Hepatocyte (in vitro differentiated cells): ENCODE measurements around the gene FAN1. TPM values are rescaled to one million over a fixed set of nuclear protein-coding genes. Genes with fewer than 3 reads are reported as not detected.

Experiments
- DNase-seq: peaks from one replicate; pipeline ENCODE4 v3.0.0-alpha.2; 2016; ENCODE audit warnings: low spot score
- H2AFZ ChIP-seq: fragments of 200-600 bp; sonication (generic); 2 replicates; pipeline ENCODE4 v1.6.0; 2016; ENCODE audit warnings: antibody characterized with exemption, mild to moderate bottlenecking
- H3K27ac ChIP-seq: fragments of 200-600 bp; sonication (generic); 2 replicates; pipeline ENCODE4 v1.5.1; 2016; ENCODE audit warnings: mild to moderate bottlenecking
- H3K27me3 ChIP-seq: fragments of 200-600 bp; sonication (generic); 2 replicates; pipeline ENCODE4 v1.6.1; 2016
- H3K36me3 ChIP-seq: fragments of 200-600 bp; sonication (generic); replicated peaks from 2 replicates; pipeline ENCODE4 v1.5.1; 2016; ENCODE audit warnings: low read depth; ENCODE audit not compliant: insufficient read depth
- H3K4me1 ChIP-seq: fragments of 200-600 bp; sonication (generic); 2 replicates; pipeline ENCODE4 v1.5.1; 2016; ENCODE audit warnings: mild to moderate bottlenecking, moderate library complexity; ENCODE audit not compliant: insufficient read depth
- H3K4me2 ChIP-seq: fragments of 200-600 bp; sonication (generic); 2 replicates; pipeline ENCODE4 v1.6.0; 2016
- H3K4me3 ChIP-seq: fragments of 200-600 bp; sonication (generic); 2 replicates; pipeline ENCODE4 v1.5.1; 2016; ENCODE audit warnings: mild to moderate bottlenecking
- H3K79me2 ChIP-seq: fragments of 200-600 bp; sonication (generic); 2 replicates; pipeline ENCODE4 v1.6.0; 2017; ENCODE audit warnings: mild to moderate bottlenecking
- H3K9me2 ChIP-seq: fragments of 200-600 bp; sonication (generic); replicated peaks from 2 replicates; pipeline ENCODE4 v1.6.0; 2017; ENCODE audit warnings: mild to moderate bottlenecking; ENCODE audit not compliant: insufficient read depth
- H3K9me3 ChIP-seq: fragments of 200-600 bp; sonication (generic); 2 replicates; pipeline ENCODE4 v1.5.1; 2016; ENCODE audit warnings: low read depth, mild to moderate bottlenecking
- H4K20me1 ChIP-seq: fragments of 200-600 bp; sonication (generic); 2 replicates; pipeline ENCODE4 v1.6.0; 2016; ENCODE audit warnings: mild to moderate bottlenecking; ENCODE audit not compliant: insufficient read depth, poor library complexity, severe bottlenecking
- CTCF ChIP-seq: fragments of 200-600 bp; sonication (generic); IDR thresholded peaks from 2 replicates; pipeline ENCODE4 v1.5.1; 2016; ENCODE audit warnings: antibody characterized with exemption, mild to moderate bottlenecking; ENCODE audit not compliant: poor library complexity
- EZH2 ChIP-seq: fragments of 200-600 bp; sonication (generic); IDR thresholded peaks from 2 replicates; pipeline ENCODE4 v1.6.1; 2016; ENCODE audit warnings: antibody characterized with exemption, mild to moderate bottlenecking, borderline replicate concordance
- EZH2phosphoT487 ChIP-seq: fragments of 200-600 bp; sonication (generic); IDR thresholded peaks from one replicate; pipeline ENCODE4 v1.6.1; 2018; ENCODE audit warnings: antibody characterized with exemption, mild to moderate bottlenecking, low read depth, moderate library complexity; ENCODE audit not compliant: unreplicated experiment, severe bottlenecking
- WGBS: methylation state at CpG from one replicate; pipeline ENCODE4 v1.1.6; 2016; ENCODE audit warnings: low lambda C conversion rate; ENCODE audit errors: missing lambda C conversion rate; 5-methylcytosine and 5-hydroxymethylcytosine counted together
- polyA plus RNA-seq: library from polyadenylated mRNA; unstranded; fragments of >200 nt; fragmentation: Nextera tagmentation; extraction: Ambion mirVana; gene quantifications from 2 replicates; pipeline ENCODE4 v1.2.1, GENCODE V29; 2016
- total RNA-seq: library from RNA; depleted of rRNA; stranded (reverse); fragments of >200 nt; gene quantifications from 2 replicates; pipeline ENCODE4 v1.2.3, GENCODE V29; 2014

The FAN1 gene
- total and polyA plus RNA-seq, 2 experiments from 2014 or later: 8.3 to 19.2 TPM

- Histone ChIP-seq H3K4me2 (peak overlapping the region; percentile 90), H2AFZ (peak overlapping the region; percentile 75), H3K9me2 (no peaks in the 10 kb centered on the region), H3K27ac (peak overlapping the region; percentile 97), H3K4me1 (peaks cover 5% of the 10 kb centered on the region), H3K4me3 (peak overlapping the region; percentile 97), H3K36me3 (no peaks in the 10 kb centered on the region), H4K20me1 (no peaks in the 10 kb centered on the region), H3K27me3 (no peaks in the 10 kb centered on the region), H3K79me2 (peaks cover 42% of the 10 kb centered on the region), H3K9me3 (no peaks in the 10 kb centered on the region)
- no peak for TF ChIP-seq CTCF
- no peak for TF ChIP-seq EZH2phosphoT487
- TF ChIP-seq EZH2: no peak
- 7% methylated on average over 24 of the region's 24 CpGs for WGBS
- no peak for DNase-seq
Measured at GRCh38 chr15:30990446-30991254, 86.9 kb downstream of the FAN1 start.

- Histone ChIP-seq H2AFZ (peak within 1 kb of the TSS; percentile 94), H3K4me1 (peaks cover 5% of the 10 kb centered on the region)
Measured at GRCh38 chr15:30991255-30992235, 87.8 kb downstream of the FAN1 start, which contains the start of gene MTMR10. Gene MTMR10 (minus strand): TSS chr15:30991628. CDS start chr15:30991506, 122 bp downstream.

More at GRCh38 chr15:30991255-30992235, 87.8 kb downstream of the FAN1 start, which contains the start of gene MTMR10:
- Histone ChIP-seq H3K9me3 (no peaks in the 10 kb centered on the region), H3K36me3 (no peaks in the 10 kb centered on the region), H3K79me2 (peaks cover 35% of the 10 kb centered on the region), H3K4me2 (peak within 1 kb of the TSS; percentile 90), H3K27ac (peak within 1 kb of the TSS; percentile 97), H4K20me1 (no peaks in the 10 kb centered on the region), H3K9me2 (no peaks in the 10 kb centered on the region), H3K4me3 (peak within 1 kb of the TSS; percentile 97), H3K27me3 (no peaks in the 10 kb centered on the region)
- TF ChIP-seq EZH2phosphoT487 (no peak), CTCF (no peak), EZH2 (no peak)
- peak; percentile 94 for DNase-seq
- WGBS: 2% methylated on average over 45 of the region's 114 CpGs
